Activated CD8-positive, alpha-beta memory T cell treated with anti-CD3 and anti-CD28 coated beads for 4 hours (primary cell): Measurements from ENCODE around the gene LRRC27.
"Not testable (repeated sequence)": the region's sequence is repeated elsewhere in the genome, so short reads cannot be mapped to it uniquely, and the experiment has no call there.

Experiments used
- DNase-seq, 2 donors: peaks; one replicate each; pipeline ENCODE4 v3.0.0-alpha.2; 2020; ENCODE audit warnings: low read depth in 2 of 2

The LRRC27 gene

GRCh38 chr10:132374612-132375011, 42.6 kb downstream of the LRRC27 start:
- no peak for DNase-seq

- DNase-seq = no peak
Observed at GRCh38 chr10:132375116-132375794, 43.3 kb downstream of the LRRC27 start.

GRCh38 chr10:132375795-132376297, 43.9 kb downstream of the LRRC27 start:
- DNase-seq = no peak

- no peak for DNase-seq
Observed at GRCh38 chr10:132376394-132376851, 44.4 kb downstream of the LRRC27 start.

GRCh38 chr10:132377326-132377725, 45.3 kb downstream of the LRRC27 start:
- no peak for DNase-seq

GRCh38 chr10:132379026-132379425, 47.0 kb downstream of the LRRC27 start:
- DNase-seq = not testable (repeated sequence)

GRCh38 chr10:132380986-132381385, 49.0 kb downstream of the LRRC27 start:
- not testable (repeated sequence) for DNase-seq

GRCh38 chr10:132381741-132382140, 49.7 kb downstream of the LRRC27 start:
- no peak for DNase-seq

- DNase-seq = no peak
Observed at GRCh38 chr10:132382231-132382922, 50.4 kb downstream of the LRRC27 start.

- DNase-seq = no peak
Observed at GRCh38 chr10:132383101-132383500, 51.1 kb downstream of the LRRC27 start.

- no peak for DNase-seq
Observed at GRCh38 chr10:132383751-132384196, 51.8 kb downstream of the LRRC27 start.

- no peak for DNase-seq
Observed at GRCh38 chr10:132384618-132385388, 52.8 kb downstream of the LRRC27 start.

- no peak for DNase-seq
Observed at GRCh38 chr10:132385389-132385667, 53.3 kb downstream of the LRRC27 start.

GRCh38 chr10:132385721-132386418, 53.9 kb downstream of the LRRC27 start:
- DNase-seq = no peak

- no peak for DNase-seq
Observed at GRCh38 chr10:132386419-132386831, 54.4 kb downstream of the LRRC27 start.

- not testable (repeated sequence) for DNase-seq
Observed at GRCh38 chr10:132386896-132387295, 54.9 kb downstream of the LRRC27 start.

GRCh38 chr10:132387764-132388210, 55.8 kb downstream of the LRRC27 start:
- DNase-seq = peak; percentile 33 to 47

GRCh38 chr10:132388891-132389432, 57.0 kb downstream of the LRRC27 start:
- DNase-seq = no peak

GRCh38 chr10:132389433-132390169, 57.6 kb downstream of the LRRC27 start:
- no peak for DNase-seq

- DNase-seq = no peak
Observed at GRCh38 chr10:132390170-132390920, 58.4 kb downstream of the LRRC27 start.
